Measurements from ENCODE around the gene TRIM10.

TRIM10 gene

GRCh38 chr6:30151580-30151979 is 9.4 kb downstream of the TRIM10 start:
- Histone ChIP-seq H3K4me1 (no peaks in the 10 kb centered on the region), H3K27ac (no peak overlapping the region), H3K27me3 (ENCODE audit: control insufficient read depth, insufficient read depth, low read length) (no peaks in the 10 kb centered on the region), H3K4me3 (ENCODE audit: low read depth, low read length) (no peak overlapping the region), H3K36me3 (ENCODE audit: control insufficient read depth, insufficient read depth, low read length) (no peaks in the 10 kb centered on the region), H3K9me3 (ENCODE audit: control insufficient read depth, low read length) (no peaks in the 10 kb centered on the region), H2AFZ (no peak overlapping the region), H3K9ac (no peak overlapping the region), H3K4me2 (ENCODE audit: low read length) (no peak overlapping the region), H3K79me2 (no peaks in the 10 kb centered on the region)
- TF ChIP-seq CTCF (IDR thresholded peaks at IDR 0.05) = no peak

- Histone ChIP-seq H3K79me2 (no peaks in the 10 kb centered on the region), H3K9ac (no peak overlapping the region), H3K27ac (no peak overlapping the region), H3K9me3 (ENCODE audit: control insufficient read depth, low read length) (no peaks in the 10 kb centered on the region), H3K36me3 (ENCODE audit: control insufficient read depth, insufficient read depth, low read length) (no peaks in the 10 kb centered on the region), H3K27me3 (ENCODE audit: control insufficient read depth, insufficient read depth, low read length) (no peaks in the 10 kb centered on the region), H3K4me3 (ENCODE audit: low read depth, low read length) (no peak overlapping the region), H3K4me1 (no peaks in the 10 kb centered on the region), H3K4me2 (ENCODE audit: low read length) (no peak overlapping the region), H2AFZ (no peak overlapping the region)
- TF ChIP-seq CTCF (IDR thresholded peaks at IDR 0.05) = no peak
Measured at GRCh38 chr6:30150671-30151395, 10.2 kb downstream of the TRIM10 start.

GRCh38 chr6:30149858-30150550 is 11.0 kb downstream of the TRIM10 start:
- no peak for TF ChIP-seq CTCF (IDR thresholded peaks at IDR 0.05)
- Histone ChIP-seq H3K4me1 (no peaks in the 10 kb centered on the region), H3K4me2 (ENCODE audit: low read length) (no peak overlapping the region), H3K36me3 (ENCODE audit: control insufficient read depth, insufficient read depth, low read length) (no peaks in the 10 kb centered on the region), H3K27ac (no peak overlapping the region), H3K9ac (no peak overlapping the region), H2AFZ (no peak overlapping the region), H3K9me3 (ENCODE audit: control insufficient read depth, low read length) (no peaks in the 10 kb centered on the region), H3K27me3 (ENCODE audit: control insufficient read depth, insufficient read depth, low read length) (no peaks in the 10 kb centered on the region), H3K4me3 (ENCODE audit: low read depth, low read length) (no peak overlapping the region), H3K79me2 (no peaks in the 10 kb centered on the region)

- no peak for TF ChIP-seq CTCF (IDR thresholded peaks at IDR 0.05)
- H3K4me3 ChIP-seq (ENCODE audit: low read depth, low read length) = no peak overlapping the region
- no peak overlapping the region for H3K4me2 ChIP-seq (ENCODE audit: low read length)
- H3K36me3 ChIP-seq (ENCODE audit: control insufficient read depth, insufficient read depth, low read length) = no peaks in the 10 kb centered on the region
- H2AFZ ChIP-seq = no peak overlapping the region
- no peak overlapping the region for H3K9ac ChIP-seq
- no peaks in the 10 kb centered on the region for H3K27me3 ChIP-seq (ENCODE audit: control insufficient read depth, insufficient read depth, low read length)
- no peaks in the 10 kb centered on the region for H3K9me3 ChIP-seq (ENCODE audit: control insufficient read depth, low read length)
- no peaks in the 10 kb centered on the region for H3K4me1 ChIP-seq
- no peak overlapping the region for H3K27ac ChIP-seq
- H3K79me2 ChIP-seq = no peaks in the 10 kb centered on the region
Measured at GRCh38 chr6:30149234-30149633, 11.8 kb downstream of the TRIM10 start.

Measured in parathyroid adenoma (tissue), 2 donors.